ENCODE measurements around the gene TAS2R1.

TAS2R1 gene

GRCh38 chr5:9630251-9630650 lies at the start of gene TAS2R1:
TAS2R1 (minus strand) TSS chr5:9630351; CDS start chr5:9630032, 319 bp downstream.
- DNase-seq (ENCODE audit: low read depth) = no peak

GRCh38 chr5:9670371-9670770 lies 40.2 kb upstream of the TAS2R1 start:
- DNase-seq (ENCODE audit: low read depth) = no peak

- no peak for DNase-seq (ENCODE audit: low read depth)
Observed at GRCh38 chr5:9667906-9668305, 37.8 kb upstream of the TAS2R1 start.

GRCh38 chr5:9663891-9664290 lies 33.7 kb upstream of the TAS2R1 start:
- no peak for DNase-seq (ENCODE audit: low read depth)

- no peak for DNase-seq (ENCODE audit: low read depth)
Observed at GRCh38 chr5:9661316-9662015, 31.3 kb upstream of the TAS2R1 start.

GRCh38 chr5:9658706-9659105 lies 28.6 kb upstream of the TAS2R1 start:
- DNase-seq (ENCODE audit: low read depth) = no peak

GRCh38 chr5:9657819-9658218 lies 27.7 kb upstream of the TAS2R1 start:
- no peak for DNase-seq (ENCODE audit: low read depth)

- DNase-seq (ENCODE audit: low read depth) = no peak
Observed at GRCh38 chr5:9655641-9656040, 25.5 kb upstream of the TAS2R1 start.

GRCh38 chr5:9654886-9655285 lies 24.7 kb upstream of the TAS2R1 start:
- DNase-seq (ENCODE audit: low read depth) = no peak

GRCh38 chr5:9653811-9654210 lies 23.7 kb upstream of the TAS2R1 start:
- DNase-seq (ENCODE audit: low read depth) = no peak

GRCh38 chr5:9653061-9653460 lies 22.9 kb upstream of the TAS2R1 start:
- DNase-seq (ENCODE audit: low read depth) = no peak

GRCh38 chr5:9652295-9652694 lies 22.1 kb upstream of the TAS2R1 start:
- DNase-seq (ENCODE audit: low read depth) = no peak

GRCh38 chr5:9646843-9647242 lies 16.7 kb upstream of the TAS2R1 start:
- no peak for DNase-seq (ENCODE audit: low read depth)

- DNase-seq (ENCODE audit: low read depth) = no peak
Observed at GRCh38 chr5:9644630-9645029, 14.5 kb upstream of the TAS2R1 start.

- no peak for DNase-seq (ENCODE audit: low read depth)
Observed at GRCh38 chr5:9642621-9643020, 12.5 kb upstream of the TAS2R1 start.

- no peak for DNase-seq (ENCODE audit: low read depth)
Observed at GRCh38 chr5:9641806-9642355, 11.7 kb upstream of the TAS2R1 start.

- DNase-seq (ENCODE audit: low read depth) = no peak
Observed at GRCh38 chr5:9632495-9632894, 2.3 kb upstream of the TAS2R1 start.

- no peak for DNase-seq (ENCODE audit: low read depth)
Observed at GRCh38 chr5:9627541-9627940, 2.6 kb downstream of the TAS2R1 start.

GRCh38 chr5:9626955-9627354 lies 3.2 kb downstream of the TAS2R1 start:
- DNase-seq (ENCODE audit: low read depth) = no peak

- DNase-seq (ENCODE audit: low read depth) = no peak
Observed at GRCh38 chr5:9625731-9626130, 4.4 kb downstream of the TAS2R1 start.

- no peak for DNase-seq (ENCODE audit: low read depth)
Observed at GRCh38 chr5:9625286-9625685, 4.9 kb downstream of the TAS2R1 start.

GRCh38 chr5:9624196-9624947 lies 5.8 kb downstream of the TAS2R1 start:
- DNase-seq (ENCODE audit: low read depth) = no peak

GRCh38 chr5:9623661-9624060 lies 6.5 kb downstream of the TAS2R1 start:
- DNase-seq (ENCODE audit: low read depth) = no peak

Measured in activated T-cell treated with anti-CD3 and anti-CD28 coated beads for 24 hours (primary cell).